ENCODE data around the gene PAPOLA. TPM values are rescaled to one million over a fixed set of nuclear protein-coding genes. Genes with fewer than 3 reads are reported as not detected.

Gene PAPOLA
- total RNA-seq, 2 donors from 2014 or later = 163 to 255 TPM

GRCh38 chr14:96512122-96512521, 9.9 kb downstream of the PAPOLA start:
- Mint-ChIP-seq H3K9me3 (no peaks in the 10 kb centered on the region), H3K4me1 (peaks cover 49% of the 10 kb centered on the region), H3K36me3 (ENCODE audit: low read depth) (peaks cover 6% of the 10 kb centered on the region), H3K27me3 (no peaks in the 10 kb centered on the region), H3K27ac (no peak overlapping the region), H3K4me3 (peak overlapping the region; percentile 30)
- ATAC-seq (replicated peaks) = no peak

DNA sequence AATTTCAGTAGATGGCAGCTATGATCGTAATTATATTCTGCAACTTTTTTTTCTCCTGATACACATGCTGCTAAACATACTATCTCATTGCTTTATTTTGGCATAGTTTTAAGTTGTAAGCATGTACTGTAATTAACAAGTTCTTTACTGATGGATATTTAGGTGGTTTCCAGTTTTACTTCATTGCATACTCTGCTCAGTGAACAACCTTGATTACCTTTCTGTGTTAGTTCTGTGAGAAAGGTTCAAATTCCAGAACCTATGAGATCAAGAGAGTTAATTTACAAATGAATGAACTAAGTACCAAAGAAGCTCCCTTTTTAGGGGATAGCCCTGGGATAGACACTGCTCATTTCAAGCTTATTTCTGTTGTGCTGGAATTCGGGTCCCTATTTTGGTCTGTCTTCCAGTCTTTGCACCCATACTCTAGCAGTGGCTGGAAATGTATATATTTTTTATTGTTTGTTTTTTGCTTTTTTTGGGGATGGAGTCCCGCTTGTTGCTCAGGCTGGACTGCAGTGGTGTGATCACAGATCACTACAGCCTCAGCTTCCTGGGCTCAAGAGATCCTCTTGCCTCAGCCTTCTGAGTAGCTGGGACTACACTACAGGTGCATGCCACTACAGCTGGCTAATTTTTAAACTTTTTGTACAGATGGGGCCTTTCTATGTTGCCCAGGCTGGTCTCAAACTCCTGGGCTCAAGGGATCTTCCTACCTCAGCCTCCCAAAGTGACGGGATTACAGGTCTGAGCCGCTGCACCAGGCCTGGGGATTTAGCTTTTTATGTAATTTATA, 10.6 kb downstream of the PAPOLA start:
- Mint-ChIP-seq H3K4me3 (peak overlapping the region; percentile 30), H3K27me3 (no peaks in the 10 kb centered on the region), H3K27ac (no peak overlapping the region), H3K9me3 (no peaks in the 10 kb centered on the region), H3K4me1 (peaks cover 50% of the 10 kb centered on the region), H3K36me3 (ENCODE audit: low read depth) (peaks cover 6% of the 10 kb centered on the region)
- ATAC-seq (replicated peaks) = peak; percentile 28

DNA sequence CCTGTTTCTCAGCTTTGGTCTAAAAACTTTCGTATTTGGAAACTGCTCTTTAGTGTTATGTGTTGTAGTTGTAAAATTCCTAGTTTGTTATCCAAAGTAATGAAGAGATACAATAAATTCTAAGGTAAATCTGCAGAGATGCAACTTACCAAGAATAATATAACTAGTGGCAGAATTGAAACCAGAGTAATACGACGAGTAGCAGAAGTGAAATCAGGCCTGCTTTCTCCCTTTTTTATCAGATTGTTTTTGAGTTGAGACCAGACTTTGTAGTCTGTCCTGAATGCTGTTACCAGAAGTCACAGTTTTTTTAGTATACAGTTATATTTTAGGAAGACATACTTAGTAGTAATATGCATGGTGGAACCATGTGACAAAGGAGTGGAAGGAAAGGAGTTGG, 12.5 kb downstream of the PAPOLA start:
- Mint-ChIP-seq H3K4me3 (peak overlapping the region; percentile 24), H3K27me3 (no peaks in the 10 kb centered on the region), H3K9me3 (no peaks in the 10 kb centered on the region), H3K36me3 (ENCODE audit: low read depth) (peaks cover 9% of the 10 kb centered on the region), H3K27ac (peak overlapping the region; percentile 63), H3K4me1 (peaks cover 39% of the 10 kb centered on the region)
- ATAC-seq (replicated peaks) = no peak

DNA sequence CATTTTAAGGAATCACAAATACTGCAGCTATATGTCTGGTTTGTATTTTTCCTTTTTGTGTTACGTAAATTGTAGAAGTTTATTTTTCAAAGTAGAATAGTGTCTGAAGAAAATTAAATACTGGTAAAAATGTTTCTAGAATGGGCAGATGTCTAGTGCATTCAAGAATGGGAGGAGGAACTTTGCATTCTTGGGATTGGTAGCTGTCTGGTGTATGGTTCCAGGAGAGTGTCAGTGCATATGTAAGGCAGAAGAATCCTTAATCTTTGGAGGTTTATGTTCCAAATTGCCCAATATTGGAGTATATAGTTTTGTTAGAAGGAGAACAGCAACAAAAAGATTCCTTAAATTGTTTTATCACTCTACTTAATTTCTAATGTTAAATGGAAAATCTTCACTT, 13.5 kb downstream of the PAPOLA start:
- Mint-ChIP-seq H3K36me3 (ENCODE audit: low read depth) (peaks cover 19% of the 10 kb centered on the region), H3K9me3 (no peaks in the 10 kb centered on the region), H3K4me3 (no peak overlapping the region), H3K27ac (peak overlapping the region; percentile 14), H3K4me1 (peaks cover 39% of the 10 kb centered on the region), H3K27me3 (no peaks in the 10 kb centered on the region)
- ATAC-seq (replicated peaks) = no peak

DNA sequence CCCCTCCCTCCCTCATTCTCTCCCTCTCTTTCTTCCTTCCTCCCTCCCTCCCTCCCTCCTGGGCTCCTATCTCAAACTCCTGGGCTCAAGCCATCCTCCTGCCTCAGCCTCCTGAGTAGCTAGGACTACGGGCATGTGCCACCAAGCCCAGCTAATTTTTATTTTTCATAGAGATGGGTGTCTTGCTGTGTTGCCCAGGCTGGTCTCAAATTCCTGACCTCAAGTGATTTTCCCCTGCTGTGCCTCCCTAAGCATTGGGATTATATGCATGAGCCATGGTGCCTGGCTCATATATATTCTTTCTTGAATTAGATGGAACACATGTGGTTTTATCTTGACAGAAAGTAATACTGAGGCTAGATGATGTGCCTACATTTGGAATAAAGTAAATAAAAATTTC, 14.2 kb downstream of the PAPOLA start:
- Mint-ChIP-seq H3K27ac (no peak overlapping the region), H3K4me1 (peaks cover 34% of the 10 kb centered on the region), H3K27me3 (no peaks in the 10 kb centered on the region), H3K4me3 (no peak overlapping the region), H3K36me3 (ENCODE audit: low read depth) (peaks cover 23% of the 10 kb centered on the region), H3K9me3 (no peaks in the 10 kb centered on the region)
- ATAC-seq (replicated peaks) = no peak

DNA sequence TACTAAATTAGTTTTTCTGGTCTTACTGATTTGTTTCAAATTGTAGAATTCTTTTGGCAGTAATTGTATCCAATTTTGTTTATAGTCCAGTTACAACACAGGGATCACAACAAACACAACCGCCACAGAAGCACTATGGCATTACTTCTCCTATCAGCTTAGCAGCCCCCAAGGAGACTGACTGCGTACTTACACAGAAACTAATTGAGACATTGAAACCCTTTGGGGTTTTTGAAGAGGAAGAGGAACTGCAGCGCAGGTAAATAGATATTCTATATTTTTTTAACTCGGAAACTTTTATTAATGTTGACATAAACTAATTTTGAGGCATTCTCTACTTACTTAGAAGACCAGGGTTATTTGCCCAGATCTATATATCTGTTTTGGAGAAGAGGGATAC, 17.8 kb downstream of the PAPOLA start:
- peaks cover 53% of the 10 kb centered on the region for H3K36me3 Mint-ChIP-seq (ENCODE audit: low read depth)
- no peak for ATAC-seq (replicated peaks)
- no peak overlapping the region for H3K4me3 Mint-ChIP-seq
- no peak overlapping the region for H3K27ac Mint-ChIP-seq
- H3K4me1 Mint-ChIP-seq = peaks cover 18% of the 10 kb centered on the region
- no peaks in the 10 kb centered on the region for H3K27me3 Mint-ChIP-seq
- H3K9me3 Mint-ChIP-seq = no peaks in the 10 kb centered on the region

- Mint-ChIP-seq H3K9me3 (no peaks in the 10 kb centered on the region), H3K4me3 (no peak overlapping the region), H3K36me3 (ENCODE audit: low read depth) (peaks cover 97% of the 10 kb centered on the region), H3K27me3 (no peaks in the 10 kb centered on the region), H3K4me1 (no peaks in the 10 kb centered on the region), H3K27ac (no peak overlapping the region)
- no peak for ATAC-seq (replicated peaks)
Observed at GRCh38 chr14:96525452-96525851, 23.3 kb downstream of the PAPOLA start.

GRCh38 chr14:96532632-96533031, 30.4 kb downstream of the PAPOLA start:
- peaks cover 93% of the 10 kb centered on the region for H3K36me3 Mint-ChIP-seq (ENCODE audit: low read depth)
- H3K4me3 Mint-ChIP-seq = no peak overlapping the region

GRCh38 chr14:96536807-96537206, 34.6 kb downstream of the PAPOLA start:
- peaks cover 85% of the 10 kb centered on the region for H3K36me3 Mint-ChIP-seq (ENCODE audit: low read depth)
- no peaks in the 10 kb centered on the region for H3K27me3 Mint-ChIP-seq
- ATAC-seq (replicated peaks) = no peak
- peak overlapping the region; percentile 83 for H3K27ac Mint-ChIP-seq
- H3K4me1 Mint-ChIP-seq = no peaks in the 10 kb centered on the region
- H3K4me3 Mint-ChIP-seq = no peak overlapping the region
- no peaks in the 10 kb centered on the region for H3K9me3 Mint-ChIP-seq

More at GRCh38 chr14:96532632-96533031, 30.4 kb downstream of the PAPOLA start:
- H3K27ac Mint-ChIP-seq = no peak overlapping the region
- H3K9me3 Mint-ChIP-seq = no peaks in the 10 kb centered on the region
- no peak for ATAC-seq (replicated peaks)
- no peaks in the 10 kb centered on the region for H3K27me3 Mint-ChIP-seq
- H3K4me1 Mint-ChIP-seq = no peaks in the 10 kb centered on the region

DNA sequence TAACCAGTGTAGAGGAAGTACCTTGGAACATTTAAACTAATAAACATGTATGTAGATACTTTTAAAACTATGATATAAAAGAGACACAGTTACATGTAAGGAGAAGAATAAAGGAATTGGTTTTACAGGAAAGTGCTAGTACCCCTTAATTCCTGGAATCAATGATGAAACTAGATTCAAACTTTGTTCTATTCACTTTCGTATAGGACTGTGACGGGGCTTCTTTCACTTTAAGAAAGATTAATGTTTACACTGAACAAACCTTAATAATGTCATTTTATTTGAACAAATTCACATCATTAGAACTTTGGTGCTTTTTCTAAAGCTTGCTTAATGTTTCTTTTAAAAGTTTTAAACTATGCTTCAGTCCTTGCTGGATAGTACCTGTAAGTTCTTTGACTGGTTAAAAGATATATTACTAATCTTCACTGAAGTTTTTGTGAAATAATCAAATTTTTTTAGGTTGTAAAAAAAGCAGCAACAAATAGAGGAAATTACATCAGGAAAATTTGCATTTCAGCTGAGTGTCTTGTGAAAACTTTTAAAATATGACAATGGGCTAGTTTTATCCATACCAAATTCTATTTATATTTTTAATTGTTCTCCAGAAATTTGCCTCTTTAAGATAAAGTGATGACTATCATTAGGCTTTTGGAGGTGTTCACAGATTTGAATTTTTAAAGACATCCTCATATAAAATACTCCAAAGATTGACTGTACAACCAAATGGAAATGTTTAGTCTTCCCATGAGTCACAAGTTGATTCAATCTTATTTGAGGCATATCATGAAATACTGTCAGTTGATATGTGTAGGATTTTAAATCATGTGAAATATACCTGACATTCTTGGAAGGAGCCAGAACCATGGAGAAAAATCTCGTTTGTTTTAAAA, 36.2 kb downstream of the PAPOLA start:
- H3K4me1 Mint-ChIP-seq = no peaks in the 10 kb centered on the region
- peak overlapping the region; percentile 83 for H3K27ac Mint-ChIP-seq
- ATAC-seq (replicated peaks) = peak; percentile 35

GRCh38 chr14:96538990-96539317, 36.8 kb downstream of the PAPOLA start:
- H3K36me3 Mint-ChIP-seq (ENCODE audit: low read depth) = peaks cover 85% of the 10 kb centered on the region
- H3K4me3 Mint-ChIP-seq = no peak overlapping the region
- no peaks in the 10 kb centered on the region for H3K4me1 Mint-ChIP-seq

More for the DNA sequence above, 36.2 kb downstream of the PAPOLA start:
- Mint-ChIP-seq H3K27me3 (no peaks in the 10 kb centered on the region), H3K9me3 (no peaks in the 10 kb centered on the region), H3K4me3 (no peak overlapping the region), H3K36me3 (ENCODE audit: low read depth) (peaks cover 85% of the 10 kb centered on the region)

GRCh38 chr14:96554315-96554910, 52.2 kb downstream of the PAPOLA start:
- Mint-ChIP-seq H3K4me1 (peaks cover 5% of the 10 kb centered on the region), H3K27me3 (no peaks in the 10 kb centered on the region), H3K9me3 (no peaks in the 10 kb centered on the region), H3K36me3 (ENCODE audit: low read depth) (peaks cover 97% of the 10 kb centered on the region), H3K4me3 (peak overlapping the region; percentile 0), H3K27ac (peak overlapping the region; percentile 55)
- ATAC-seq (replicated peaks) = peak; percentile 87

More at GRCh38 chr14:96538990-96539317, 36.8 kb downstream of the PAPOLA start:
- H3K27me3 Mint-ChIP-seq = no peaks in the 10 kb centered on the region
- ATAC-seq (replicated peaks) = no peak
- H3K27ac Mint-ChIP-seq = no peak overlapping the region
- H3K9me3 Mint-ChIP-seq = no peaks in the 10 kb centered on the region

DNA sequence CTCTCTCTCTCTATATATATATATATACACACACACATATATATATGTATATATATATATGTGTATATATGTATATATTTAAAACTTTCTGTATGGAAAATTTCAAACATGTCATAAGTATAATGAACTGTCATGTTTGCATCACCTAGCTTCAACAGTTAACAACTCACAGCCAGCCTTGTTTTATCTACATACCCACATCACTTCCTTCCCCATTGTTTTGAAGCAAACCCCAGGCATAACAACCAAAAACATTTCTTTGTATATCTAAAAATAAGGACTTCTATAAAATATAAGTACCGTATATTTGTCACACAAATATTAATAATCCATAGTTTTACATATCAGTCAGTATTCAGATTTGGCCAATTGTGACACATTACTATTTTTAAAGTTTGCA, 57.4 kb downstream of the PAPOLA start:
- peaks cover under 1% of the 10 kb centered on the region for H3K4me1 Mint-ChIP-seq
- no peak for ATAC-seq (replicated peaks)
- H3K9me3 Mint-ChIP-seq = no peaks in the 10 kb centered on the region
- H3K36me3 Mint-ChIP-seq (ENCODE audit: low read depth) = peaks cover 97% of the 10 kb centered on the region
- H3K27me3 Mint-ChIP-seq = no peaks in the 10 kb centered on the region
- H3K4me3 Mint-ChIP-seq = no peak overlapping the region
- no peak overlapping the region for H3K27ac Mint-ChIP-seq

DNA sequence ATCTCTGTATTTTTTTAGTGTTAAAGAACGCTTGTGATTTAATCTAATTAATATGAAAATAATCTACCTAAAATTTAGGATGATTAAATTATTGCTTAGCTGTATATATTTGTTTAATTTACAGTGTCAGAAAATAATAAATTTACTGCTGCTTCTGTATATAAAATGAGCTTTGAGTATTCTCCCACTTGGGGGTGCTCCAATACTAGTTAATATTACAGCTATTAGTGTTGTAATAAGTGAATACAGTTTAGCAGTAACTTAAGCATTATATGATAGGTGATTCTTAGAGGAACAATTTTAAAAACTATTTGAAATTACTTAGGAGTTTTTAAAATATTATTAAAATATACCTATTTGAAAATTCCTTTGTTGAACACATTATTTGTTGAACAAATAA, 62.2 kb downstream of the PAPOLA start:
- no peak for ATAC-seq (replicated peaks)
- no peak overlapping the region for H3K4me3 Mint-ChIP-seq
- no peak overlapping the region for H3K27ac Mint-ChIP-seq
- H3K27me3 Mint-ChIP-seq = no peaks in the 10 kb centered on the region
- H3K4me1 Mint-ChIP-seq = no peaks in the 10 kb centered on the region
- H3K36me3 Mint-ChIP-seq (ENCODE audit: low read depth) = peaks cover 93% of the 10 kb centered on the region
- H3K9me3 Mint-ChIP-seq = no peaks in the 10 kb centered on the region

Measured in activated T-helper 17 cell treated with anti-CD3 and anti-CD28 coated beads, Interleukin-2, amount 50 U/mL, for 72 hours (primary cell).